ENCODE results near the gene PDCD5.
"Not testable (repeated sequence)": the region's sequence is repeated elsewhere in the genome, so short reads cannot be mapped to it uniquely, and the experiment has no call there.

Gene PDCD5

DNA sequence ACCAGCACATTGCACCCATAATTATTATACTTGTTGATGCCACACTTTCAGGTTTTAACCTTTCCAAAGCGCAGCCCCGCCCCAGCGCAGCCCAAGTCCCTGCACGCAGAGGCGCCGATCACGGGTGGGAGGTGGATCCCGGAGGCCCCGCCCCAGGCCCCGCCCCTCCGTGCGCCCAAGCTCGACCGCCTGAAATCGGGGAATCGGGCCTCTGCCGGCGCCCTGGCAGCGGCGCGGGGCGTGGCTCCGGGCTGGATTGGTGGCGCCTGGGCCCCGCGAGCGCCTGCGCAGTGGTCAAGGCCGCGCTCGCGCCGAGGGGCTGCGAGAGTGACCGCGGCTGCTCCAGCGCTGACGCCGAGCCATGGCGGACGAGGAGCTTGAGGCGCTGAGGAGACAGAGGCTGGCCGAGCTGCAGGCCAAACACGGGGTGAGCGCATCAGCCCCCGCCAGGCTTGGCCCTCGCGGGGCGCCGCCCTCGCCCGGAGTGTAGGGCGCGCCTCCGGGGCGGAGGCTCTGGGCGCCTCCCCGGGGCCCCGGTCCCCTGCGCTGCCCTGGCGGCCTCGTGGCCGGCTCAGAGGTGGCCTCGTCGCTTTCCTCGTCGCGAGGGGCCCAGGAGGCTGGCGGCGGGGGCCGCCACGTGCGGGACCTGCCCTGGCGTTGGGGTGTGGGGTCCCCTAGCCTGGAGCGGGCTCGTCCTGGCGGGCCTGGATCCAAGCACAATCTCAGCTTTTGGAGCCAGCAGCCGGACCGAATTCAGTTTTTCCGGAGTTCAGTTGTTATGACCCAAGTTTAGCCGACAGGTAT, at the start of gene PDCD5:
PDCD5 (plus strand) TSS at position 290 of the 804 bp plus-strand sequence; CDS start at position 362, 72 bp downstream.
- peak; percentile 90 to 99 (median 97) for DNase-seq
- intact Hi-C loops (cut with DNase I): no loop called here

DNA sequence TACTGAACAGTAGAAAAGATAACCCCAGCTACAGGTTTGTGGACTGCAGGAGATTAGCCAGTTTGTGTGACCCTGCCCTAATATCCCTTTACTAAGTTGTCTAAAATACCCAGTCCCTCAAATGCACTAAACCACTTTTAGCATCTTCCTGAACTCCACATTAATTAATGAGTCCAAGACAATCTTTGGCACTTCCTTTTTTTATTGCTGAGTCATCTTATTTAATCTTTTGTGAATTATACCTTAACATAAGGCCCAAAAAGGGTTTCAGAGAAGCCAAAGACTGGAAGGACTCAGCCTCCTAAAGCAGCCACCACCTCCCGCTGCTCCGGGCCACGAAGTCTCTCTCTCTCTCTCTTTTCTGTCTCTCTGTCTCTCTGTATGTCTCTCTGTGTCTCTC, 48.8 kb upstream of the PDCD5 start:
- intact Hi-C loops (cut with DNase I): no loop called here

GRCh38 chr19:32537580-32537979, 43.4 kb upstream of the PDCD5 start:
- intact Hi-C loops (cut with DNase I): no loop called here

More for the DNA sequence above, 48.8 kb upstream of the PDCD5 start:
- DNase-seq: no peak

DNA sequence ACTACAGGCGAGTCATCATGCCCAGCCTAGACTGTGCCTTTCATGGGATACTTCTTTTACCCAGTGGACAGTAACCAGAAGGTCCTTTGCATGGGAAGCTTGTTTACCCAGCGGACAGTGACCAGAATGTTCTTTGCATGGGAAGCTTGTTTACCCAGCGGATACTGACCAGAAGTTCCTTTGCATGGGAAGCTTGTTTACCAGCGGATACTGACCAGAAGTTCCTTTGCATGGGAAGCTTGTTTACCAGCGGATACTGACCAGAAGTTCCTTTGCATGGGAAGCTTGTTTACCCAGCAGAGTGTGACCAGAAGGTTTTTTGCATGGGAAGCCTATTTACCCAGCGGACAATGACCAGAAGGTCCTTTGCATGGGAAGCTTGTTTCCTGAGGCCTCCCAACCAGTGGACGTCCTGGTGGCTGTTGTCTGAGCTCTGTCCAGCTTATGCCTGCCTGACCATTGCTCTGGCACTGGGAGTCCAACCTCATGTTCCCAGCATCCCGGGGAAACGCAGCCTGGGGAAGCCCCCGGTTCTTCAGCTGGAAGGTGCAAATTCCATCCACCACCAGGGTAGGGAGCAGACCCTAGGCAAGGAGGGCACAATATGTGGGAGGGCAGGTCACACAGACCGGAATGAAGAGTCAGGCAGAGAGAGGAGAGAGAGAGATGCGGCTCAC, 41.6 kb upstream of the PDCD5 start:
- DNase-seq: no peak
- intact Hi-C loops (cut with DNase I): no loop called here

More at GRCh38 chr19:32537580-32537979, 43.4 kb upstream of the PDCD5 start:
- no peak for DNase-seq

- intact Hi-C loops (cut with DNase I): no loop called here
- no peak for DNase-seq
These were observed 40.4 kb upstream of the PDCD5 start for GRCh38 chr19:32540621-32541020.

DNA sequence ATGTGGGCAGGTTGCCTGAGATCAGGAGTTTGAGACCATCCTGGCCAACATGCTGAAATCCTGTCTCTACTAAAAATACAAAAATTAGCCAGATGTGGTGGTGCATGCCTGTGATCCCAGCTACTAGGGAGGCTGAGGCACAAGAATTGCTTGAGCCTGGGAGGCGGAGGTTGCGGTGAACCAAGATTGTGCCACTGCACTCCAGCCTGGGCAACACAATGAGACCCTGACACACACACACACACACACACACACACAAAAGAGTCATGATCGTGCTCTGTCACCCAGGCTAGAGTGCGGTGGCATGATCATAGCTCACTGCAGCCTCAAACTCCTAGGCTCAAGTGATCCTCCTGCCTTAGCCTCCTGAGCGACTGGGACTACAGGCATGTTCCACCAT, 39.6 kb upstream of the PDCD5 start:
- intact Hi-C loops (cut with DNase I); DNase-seq: not testable (repeated sequence)

DNA sequence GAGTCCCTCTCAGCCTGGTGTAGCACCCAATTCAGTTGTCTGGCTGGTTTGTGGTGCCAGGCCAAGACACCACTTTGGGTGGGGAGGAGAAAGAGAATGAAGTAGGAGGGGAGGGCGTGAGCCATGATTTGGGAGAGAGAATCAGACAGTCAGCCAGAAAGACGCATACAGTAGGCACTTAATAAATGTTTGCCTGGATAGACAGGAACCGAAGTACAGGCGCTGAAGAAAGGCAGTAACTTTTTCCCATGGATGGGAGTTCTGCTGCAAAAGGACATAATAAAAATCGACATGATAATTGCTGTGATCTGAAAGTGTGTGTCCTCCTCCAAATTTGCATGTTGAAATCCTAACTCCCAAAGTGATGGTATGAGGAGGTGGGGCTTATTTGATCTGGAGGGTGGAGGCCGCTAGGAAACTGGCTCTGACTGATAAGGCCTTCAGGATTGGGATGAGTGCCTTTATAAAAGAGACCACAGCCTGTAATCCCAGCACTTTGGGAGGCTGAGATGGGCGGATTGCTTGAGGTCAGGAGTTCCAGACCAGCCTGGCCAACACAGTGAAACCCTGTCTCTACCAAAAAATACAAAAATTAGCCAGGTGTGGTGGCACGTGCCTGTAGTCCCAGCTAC, 38.4 kb upstream of the PDCD5 start:
- intact Hi-C loops (cut with DNase I): no loop called here
- DNase-seq: no peak

DNA sequence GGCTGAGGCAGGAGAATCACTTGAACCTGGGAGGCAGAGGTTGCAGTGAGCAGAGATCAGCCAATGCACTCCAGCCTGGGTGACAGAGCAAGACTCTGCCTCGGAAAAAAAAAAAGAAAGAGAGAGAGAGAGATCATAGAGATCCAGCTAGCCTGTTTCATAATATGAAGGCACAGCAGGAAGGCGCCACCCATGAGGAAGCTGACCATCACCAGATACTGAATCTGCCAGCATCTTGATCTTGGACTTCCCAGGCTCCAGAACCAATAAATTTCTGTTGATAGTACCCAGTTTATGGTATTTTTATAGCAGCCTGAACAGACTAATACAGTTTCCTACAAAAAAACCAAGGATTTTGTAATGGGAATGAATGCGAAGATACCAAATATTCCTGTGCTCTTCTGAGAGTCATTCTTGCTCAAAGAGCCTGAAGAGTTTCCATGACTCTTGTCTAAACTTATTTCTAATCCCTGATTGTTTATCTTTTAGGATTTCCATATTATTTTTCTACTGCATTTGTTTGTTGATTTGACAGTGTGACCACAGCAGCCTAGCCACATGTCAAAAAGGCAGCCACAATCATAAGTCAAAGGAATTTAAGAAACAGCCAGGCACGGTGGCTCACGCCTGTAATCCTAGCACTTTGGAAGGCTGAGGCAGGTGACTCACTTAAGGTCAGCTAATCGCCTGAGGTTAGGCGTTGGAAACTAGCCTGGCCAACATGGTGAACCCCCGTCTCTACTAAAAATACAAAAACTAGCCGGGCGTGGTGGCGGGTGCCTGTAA, 37.7 kb upstream of the PDCD5 start:
- no peak for DNase-seq

DNA sequence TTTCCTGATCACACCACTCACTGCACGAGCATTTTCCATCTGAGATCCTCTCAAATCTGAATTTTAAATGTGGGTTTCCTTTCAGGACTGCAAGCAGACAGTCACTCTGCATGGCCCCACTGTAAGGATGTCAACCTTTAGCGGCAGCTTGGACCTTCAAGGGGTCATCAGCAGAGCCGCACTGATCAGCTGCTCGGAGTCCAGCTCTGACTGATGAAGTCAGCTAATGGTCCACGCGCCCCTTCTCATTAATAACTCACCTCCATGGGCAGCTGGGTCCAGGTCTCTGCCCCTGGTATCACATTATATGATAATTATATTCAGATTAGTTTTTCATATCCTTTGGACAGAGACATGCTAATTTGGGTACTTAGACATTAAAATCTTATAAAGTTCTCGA, 36.1 kb upstream of the PDCD5 start:
- intact Hi-C loops (cut with DNase I): no loop called here
- no peak for DNase-seq

More for the DNA sequence above, 37.7 kb upstream of the PDCD5 start:
- intact Hi-C loops (cut with DNase I): no loop called here

DNA sequence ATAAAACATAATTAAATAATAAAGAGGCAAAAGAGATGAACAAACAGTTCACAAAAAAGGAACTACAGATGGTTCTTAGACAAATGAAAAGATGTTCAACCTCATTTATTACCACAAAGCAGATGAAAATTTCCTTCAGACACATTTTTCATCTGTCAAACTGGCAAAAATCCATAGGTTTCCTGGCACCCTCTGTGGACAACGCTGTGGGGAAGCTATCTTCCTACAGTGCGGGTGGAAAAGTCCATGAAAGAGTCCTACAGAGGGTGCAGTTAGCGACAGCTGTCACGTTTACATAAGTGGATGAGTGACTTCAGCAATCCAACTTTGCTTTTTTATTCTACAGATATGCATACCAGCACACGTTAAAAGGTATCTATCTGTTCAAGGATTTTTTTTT, 30.3 kb upstream of the PDCD5 start:
- intact Hi-C loops (cut with DNase I): no loop called here
- DNase-seq: no peak

DNA sequence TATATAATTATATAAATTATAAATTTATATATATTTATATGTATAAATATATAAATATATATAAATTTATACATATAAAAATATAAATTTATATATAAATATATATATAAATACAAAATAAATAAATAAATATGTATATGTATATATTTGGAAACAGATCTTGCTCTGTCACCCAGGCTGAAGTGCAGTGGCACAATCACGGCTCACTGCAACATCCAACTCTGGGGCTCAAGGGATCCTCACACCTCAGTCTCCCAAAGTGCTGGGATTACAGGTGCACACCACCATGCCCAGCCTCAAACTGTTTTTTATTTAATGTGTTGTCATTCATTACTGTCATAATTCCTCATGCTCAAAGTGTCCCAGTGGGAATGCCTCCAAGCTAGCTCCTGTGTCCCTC, 25.2 kb upstream of the PDCD5 start:
- intact Hi-C loops (cut with DNase I): no loop called here
- peak in 1 of 42 donors; percentile 23 for DNase-seq

DNA sequence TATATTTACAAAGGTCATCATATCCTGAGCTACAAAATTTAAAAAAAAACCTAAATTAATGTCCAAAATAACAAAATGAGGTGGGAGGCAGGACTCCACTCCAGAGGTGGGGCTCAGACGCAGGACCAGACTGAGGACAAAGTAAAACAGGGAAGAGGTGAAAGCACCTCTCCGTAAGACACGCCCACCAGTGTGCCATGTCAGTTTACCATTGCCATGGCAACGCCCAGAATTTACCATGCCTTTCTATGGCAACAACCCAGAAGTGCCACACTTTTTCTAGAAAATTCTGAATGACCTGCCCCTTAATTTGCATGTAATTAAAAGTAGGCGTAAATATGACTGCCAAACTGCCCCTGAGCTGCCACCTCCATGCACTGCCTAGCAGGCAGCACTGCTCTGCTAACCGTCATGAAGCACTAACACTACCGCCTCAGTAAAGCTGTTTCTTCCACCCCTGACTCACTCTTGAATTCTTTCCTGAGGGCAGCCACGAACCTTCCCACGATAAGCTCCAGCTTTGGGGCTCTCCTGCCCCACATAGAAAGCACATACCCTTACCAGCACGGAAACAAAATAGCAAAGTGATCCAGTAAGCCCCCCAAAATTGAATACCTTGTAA, 22.3 kb upstream of the PDCD5 start:
- peak in 1 of 42 donors; percentile 7 for DNase-seq
- intact Hi-C loops (cut with DNase I): no loop called here

GRCh38 chr19:32563761-32564160, 17.2 kb upstream of the PDCD5 start:
- intact Hi-C loops (cut with DNase I): no loop called here

DNA sequence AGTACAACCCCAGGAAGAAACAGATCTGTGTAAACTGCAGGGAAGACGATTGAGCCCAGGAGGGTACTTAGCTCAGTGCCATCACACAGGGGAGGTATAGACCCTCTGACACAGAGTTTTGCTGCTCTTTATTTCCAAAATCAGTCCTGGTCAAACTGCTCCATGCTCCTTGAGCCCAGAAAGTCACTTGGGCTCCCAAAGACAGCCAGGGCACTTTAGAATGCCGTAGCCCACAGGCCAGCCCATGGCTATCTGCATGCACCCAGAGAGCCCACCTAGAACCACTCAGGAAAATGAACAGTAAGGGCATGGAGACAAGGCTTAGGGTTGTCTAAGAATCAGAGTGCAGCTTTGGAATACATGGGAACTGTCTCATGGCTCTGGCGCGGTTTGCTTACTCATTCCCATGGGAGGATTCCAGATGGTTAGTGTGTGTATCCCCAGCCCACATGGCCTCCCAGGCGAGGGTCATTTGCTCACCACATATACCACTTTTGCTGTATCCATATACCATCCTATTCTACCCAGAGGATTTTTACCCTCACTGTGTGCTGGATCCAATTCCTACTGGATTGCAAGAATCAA, 14.7 kb upstream of the PDCD5 start:
- DNase-seq: peak in 2 of 42 donors; percentile 22 to 35
- intact Hi-C loops (cut with DNase I): no loop called here

More at GRCh38 chr19:32563761-32564160, 17.2 kb upstream of the PDCD5 start:
- DNase-seq: no peak

GRCh38 chr19:32567486-32567885, 13.5 kb upstream of the PDCD5 start:
- DNase-seq: peak in 1 of 42 donors; percentile 34
- intact Hi-C loops (cut with DNase I): no loop called here

- DNase-seq: peak; percentile 46 to 86 (median 70)
- intact Hi-C loops (cut with DNase I): loop anchor here (5.0 to 10.0 kb wide), 2 partner anchors 228 to 1885 kb away; no protein-coding TSS in a partner anchor
These were observed 10.8 kb upstream of the PDCD5 start for GRCh38 chr19:32570081-32570785.

DNA sequence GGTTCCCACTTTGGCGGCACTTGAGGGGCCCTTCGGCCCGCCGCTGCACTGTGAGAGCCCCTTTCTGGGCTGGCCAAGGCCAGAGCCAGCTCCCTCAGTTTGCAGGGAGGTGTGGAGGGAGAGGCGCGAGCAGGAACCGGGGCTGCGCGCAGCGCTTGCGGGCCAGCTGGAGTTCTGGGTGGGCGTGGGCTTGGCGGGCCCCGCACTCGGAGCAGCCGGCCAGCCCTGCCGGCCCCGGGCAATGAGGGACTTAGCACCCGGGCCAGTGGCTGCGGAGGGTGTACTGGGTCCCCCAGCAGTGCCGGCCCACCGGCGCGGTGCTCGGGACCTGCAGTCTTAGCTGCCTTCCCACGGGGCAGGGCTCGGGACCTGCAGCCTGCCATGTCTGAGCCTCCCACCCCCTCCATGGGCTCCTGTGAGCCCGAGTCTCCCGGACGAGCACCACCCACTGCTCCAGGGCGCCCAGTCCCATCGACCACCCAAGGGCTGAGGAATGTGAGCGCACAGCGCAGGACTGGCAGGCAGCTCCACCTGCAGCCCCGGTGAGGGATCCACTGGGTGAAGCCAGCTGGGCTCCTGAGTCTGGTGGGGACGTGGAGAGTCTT, 9.4 kb upstream of the PDCD5 start:
- intact Hi-C loops (cut with DNase I): loop anchor here (5.0 to 10.0 kb wide), 2 partner anchors 229 to 1887 kb away; no protein-coding TSS in a partner anchor
- DNase-seq: peak in 1 of 42 donors; percentile 4
